ENCODE data around the gene PARL.
A peak's percentile ranks its signal among the peaks of the same experiment; 100 is the strongest.

The PARL gene, protein sequence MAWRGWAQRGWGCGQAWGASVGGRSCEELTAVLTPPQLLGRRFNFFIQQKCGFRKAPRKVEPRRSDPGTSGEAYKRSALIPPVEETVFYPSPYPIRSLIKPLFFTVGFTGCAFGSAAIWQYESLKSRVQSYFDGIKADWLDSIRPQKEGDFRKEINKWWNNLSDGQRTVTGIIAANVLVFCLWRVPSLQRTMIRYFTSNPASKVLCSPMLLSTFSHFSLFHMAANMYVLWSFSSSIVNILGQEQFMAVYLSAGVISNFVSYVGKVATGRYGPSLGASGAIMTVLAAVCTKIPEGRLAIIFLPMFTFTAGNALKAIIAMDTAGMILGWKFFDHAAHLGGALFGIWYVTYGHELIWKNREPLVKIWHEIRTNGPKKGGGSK

DNA sequence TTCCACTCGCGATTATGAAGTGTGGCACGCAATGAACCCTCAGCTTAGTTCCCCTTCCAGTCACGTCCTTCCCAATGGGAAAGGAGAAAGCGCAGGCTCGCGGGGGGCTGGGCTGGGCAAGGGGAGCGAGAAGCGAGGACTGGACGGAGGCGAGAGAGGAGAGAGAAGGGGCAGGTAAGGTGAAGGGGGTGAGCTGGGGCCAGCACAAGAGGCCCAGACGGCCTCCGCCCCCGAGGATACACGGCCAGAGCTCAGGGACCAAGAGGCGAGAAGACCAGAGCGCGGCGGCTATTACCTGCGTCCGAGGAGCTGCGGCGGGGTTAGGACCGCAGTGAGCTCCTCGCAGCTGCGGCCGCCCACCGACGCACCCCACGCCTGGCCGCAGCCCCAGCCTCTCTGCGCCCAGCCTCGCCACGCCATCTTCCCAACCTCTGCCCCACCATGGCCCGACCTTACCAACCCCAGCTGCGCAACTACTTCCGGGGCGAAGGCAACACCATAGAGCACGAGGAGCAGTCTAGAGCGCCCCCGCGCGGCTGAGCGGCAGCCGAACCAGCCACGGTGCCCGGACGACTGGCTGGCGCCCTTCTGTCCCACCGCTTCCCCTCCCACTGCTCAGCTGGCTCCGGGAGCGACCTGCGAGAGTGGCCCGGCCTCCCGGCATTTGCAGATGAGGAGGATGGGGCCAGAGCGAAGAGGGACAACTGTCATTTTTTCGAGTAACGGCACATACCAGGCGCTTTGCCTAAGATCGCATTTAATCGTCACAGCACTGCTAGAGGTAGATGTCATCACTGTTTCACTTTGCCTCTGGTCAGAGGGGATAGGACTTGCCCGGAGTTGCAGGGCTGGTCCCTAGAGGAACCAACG is at the start of gene PARL:
Gene PARL, minus strand, starts transcription at position 454 of the 870 bp plus-strand sequence. Its CDS starts 34 bp downstream, at position 420.
- peak; percentile 96 for DNase-seq (ENCODE audit: low spot score)

- DNase-seq (ENCODE audit: low spot score): no peak
Measured at GRCh38 chr3:183933160-183933559, 48.5 kb upstream of the PARL start.

DNA sequence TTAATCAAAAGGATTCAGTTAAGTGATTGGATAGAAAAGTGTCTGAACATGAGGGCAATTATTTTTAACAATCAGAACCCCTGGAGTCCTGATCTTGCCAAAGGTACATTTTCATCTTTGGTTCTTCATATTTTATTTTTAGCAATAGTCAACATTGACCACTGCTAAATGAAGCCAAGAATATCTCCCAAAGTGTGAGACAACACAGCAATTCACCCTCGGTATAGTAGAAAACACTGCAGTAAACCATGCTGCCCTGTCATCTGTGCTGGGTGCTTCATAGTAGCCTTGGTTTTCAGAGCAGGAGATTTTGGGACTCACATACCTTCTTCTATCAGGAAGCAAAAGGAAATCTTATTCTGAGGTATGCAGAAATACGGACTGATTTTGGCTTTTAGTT is 47.2 kb upstream of the PARL start:
- DNase-seq (ENCODE audit: low spot score): no peak

GRCh38 chr3:183930086-183930485 is 45.4 kb upstream of the PARL start:
- no peak for DNase-seq (ENCODE audit: low spot score)

DNA sequence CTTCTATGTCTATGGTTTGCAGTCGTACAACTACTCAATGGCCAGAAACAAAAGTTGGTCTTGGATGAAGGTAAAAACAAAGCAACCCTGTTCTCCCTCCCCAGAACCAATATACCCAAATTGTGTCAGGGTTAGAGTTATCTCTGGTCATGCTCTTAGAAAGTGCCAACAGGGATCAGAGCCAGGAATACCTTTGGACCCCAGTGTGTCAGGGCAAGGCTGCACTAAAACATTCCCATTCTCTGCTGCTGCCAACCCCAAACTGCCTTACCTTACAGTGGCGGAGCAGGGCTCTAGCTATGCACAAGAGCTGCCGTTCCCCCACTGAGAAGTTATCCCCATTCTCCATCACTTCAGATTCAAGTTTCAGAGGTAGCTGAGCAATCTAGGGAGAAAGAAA is 42.4 kb upstream of the PARL start:
- no peak for DNase-seq (ENCODE audit: low spot score)

- no peak for DNase-seq (ENCODE audit: low spot score)
Measured at GRCh38 chr3:183924956-183925355, 40.3 kb upstream of the PARL start.

DNA sequence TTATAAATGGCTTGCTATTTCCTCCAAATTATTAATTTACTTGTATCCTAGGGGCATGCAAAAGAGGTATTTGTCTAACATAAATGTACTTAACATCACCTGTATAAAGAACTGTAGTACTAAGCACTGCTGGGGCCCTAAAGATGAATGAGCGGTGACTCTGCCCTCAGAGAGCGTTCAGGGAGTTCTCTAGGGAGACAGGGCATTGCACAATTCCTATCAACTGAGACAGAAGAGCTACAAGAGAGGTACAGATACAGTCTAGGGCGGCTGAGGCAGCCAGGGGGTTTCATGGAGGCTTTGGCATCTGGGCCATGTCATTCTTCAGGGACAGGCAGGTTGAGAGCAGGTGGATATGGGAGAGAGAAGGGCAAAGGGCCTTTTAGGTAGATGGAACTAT is 39.9 kb upstream of the PARL start:
- DNase-seq (ENCODE audit: low spot score): no peak

- DNase-seq (ENCODE audit: low spot score): no peak
Measured at GRCh38 chr3:183922421-183922820, 37.7 kb upstream of the PARL start.

DNA sequence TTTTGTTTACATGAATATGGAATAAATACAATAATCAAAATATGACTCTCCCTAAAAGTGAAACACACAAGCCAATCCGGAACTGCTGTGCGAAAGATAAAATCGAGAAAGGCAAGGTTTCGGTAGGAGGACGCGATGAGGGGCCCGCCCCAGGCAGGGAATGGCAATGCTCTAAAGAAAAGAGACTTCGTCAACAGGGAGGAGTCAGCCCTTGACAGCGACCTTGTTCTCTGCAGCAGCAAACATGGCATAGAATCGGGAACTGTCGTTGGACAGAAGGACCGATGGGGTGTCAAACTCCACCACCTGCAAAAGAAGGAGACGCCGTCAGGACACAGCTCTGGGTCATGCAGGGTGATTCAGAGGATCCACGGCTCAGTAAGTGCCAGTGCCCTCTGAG is 36.4 kb upstream of the PARL start:
- DNase-seq (ENCODE audit: low spot score): no peak

DNA sequence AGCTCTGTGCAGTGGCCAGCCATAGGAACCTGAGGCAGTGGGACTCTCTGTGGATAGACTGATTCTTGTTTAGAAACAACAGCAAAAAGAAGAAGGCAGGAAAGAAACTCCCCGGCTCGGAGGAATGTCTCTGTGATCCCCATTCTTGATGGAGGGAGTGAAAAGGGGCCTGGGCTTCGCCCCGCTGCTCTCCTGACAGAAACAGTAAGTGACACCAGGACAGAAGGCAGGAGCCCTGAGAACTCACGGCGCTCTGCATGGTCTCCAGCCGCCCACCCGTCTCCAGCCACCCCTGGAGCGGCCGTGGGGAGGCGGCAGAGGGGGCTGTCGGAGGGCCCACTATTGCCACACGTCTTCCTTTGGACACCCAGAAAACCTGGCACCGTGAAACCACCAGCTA is 35.7 kb upstream of the PARL start:
- DNase-seq (ENCODE audit: low spot score): no peak

- DNase-seq (ENCODE audit: low spot score): no peak
Measured at GRCh38 chr3:183918178-183918577, 33.5 kb upstream of the PARL start.

DNA sequence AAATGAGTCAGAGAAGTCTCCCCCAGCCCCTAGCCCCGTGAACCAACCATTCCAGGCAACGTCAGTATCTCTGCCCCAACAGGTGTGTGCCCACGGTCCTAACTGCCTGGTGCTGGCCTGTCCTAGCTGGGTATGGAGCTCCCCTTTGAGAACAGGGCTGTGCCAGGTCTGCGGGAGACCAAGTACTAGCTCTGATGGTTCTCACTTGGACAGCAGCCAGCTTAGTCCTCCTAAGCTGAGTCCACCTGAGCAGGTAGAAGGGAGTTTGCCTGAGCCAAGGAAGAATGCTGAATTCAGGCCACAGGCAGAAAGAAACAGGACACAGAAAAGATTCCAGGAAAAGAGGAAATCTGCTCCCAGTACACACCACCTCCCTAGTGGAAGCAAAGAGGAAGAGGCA is 33.1 kb upstream of the PARL start:
- DNase-seq (ENCODE audit: low spot score): no peak

DNA sequence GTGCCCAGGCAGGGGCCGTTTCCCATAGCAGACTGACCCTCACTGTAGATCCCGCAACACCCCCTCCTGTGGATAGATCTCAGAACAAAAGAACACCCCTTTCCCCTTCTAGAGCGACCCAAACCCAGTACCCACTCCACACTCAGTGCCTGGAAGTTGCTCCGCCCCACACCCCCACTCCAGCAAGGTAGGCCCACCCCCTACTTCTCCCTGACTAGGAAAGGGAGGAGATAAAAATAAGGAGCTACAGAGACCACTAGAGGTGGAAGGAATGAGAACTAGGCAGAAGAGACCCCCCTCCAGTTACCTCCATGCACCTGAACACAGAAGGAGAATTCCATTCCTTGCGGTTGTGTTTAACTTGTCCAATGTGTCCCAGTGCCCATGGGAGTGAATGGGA is 30.2 kb upstream of the PARL start:
- no peak for DNase-seq (ENCODE audit: low spot score)

GRCh38 chr3:183913580-183913920 is 28.9 kb upstream of the PARL start:
- DNase-seq (ENCODE audit: low spot score): no peak

- no peak for DNase-seq (ENCODE audit: low spot score)
Measured at GRCh38 chr3:183912895-183913579, 28.4 kb upstream of the PARL start.

GRCh38 chr3:183911763-183912506 is 27.3 kb upstream of the PARL start:
- DNase-seq (ENCODE audit: low spot score): no peak

DNA sequence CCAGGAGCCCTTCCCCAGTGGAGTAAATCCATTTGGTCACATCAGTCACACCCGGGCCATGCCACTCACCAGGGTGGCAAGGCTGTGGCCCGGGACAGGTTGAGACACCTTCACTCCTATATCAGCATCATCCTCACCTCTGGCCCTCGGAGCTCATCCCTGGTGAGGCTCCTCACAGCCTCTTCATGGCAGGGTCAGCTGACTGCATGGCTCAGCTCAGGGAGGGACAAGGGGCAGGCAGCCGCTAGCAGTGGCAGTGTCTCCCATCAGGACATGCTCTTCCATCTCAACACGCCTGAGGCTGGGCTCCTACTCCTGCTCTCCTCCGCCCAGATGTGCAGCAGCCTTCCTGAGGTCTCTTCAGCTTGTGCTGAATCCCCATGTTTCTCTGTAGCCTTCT is 26.4 kb upstream of the PARL start:
- DNase-seq (ENCODE audit: low spot score): no peak

DNA sequence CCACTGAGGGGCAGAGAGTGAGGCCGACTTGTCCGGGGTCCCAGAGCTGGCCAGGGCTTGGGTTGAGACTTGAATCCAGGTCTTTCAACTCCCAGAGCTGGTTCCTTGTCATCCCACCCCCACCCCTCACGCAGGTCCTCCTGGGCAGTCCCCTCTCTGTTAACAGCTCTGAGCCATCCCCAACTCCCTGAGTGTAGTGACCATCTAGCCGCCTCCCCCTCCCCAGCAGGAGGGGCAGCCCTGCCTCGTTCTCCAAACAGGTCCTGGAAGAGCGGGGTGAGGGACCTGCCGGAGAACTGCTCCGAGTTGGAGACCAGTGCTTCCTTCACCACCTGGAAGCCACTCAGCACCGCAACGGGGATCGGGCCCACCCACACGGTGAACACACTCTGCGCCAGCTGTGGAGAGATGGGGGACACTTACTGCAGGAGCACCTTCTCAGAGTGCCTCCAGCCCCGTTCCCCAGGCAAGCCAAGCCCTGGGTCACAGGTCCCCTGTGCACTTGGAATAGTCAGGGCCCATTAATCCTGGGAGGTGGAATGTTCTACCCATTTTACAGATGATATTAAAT is 24.4 kb upstream of the PARL start:
- no peak for DNase-seq (ENCODE audit: low spot score)

GRCh38 chr3:183907911-183908331 is 23.2 kb upstream of the PARL start:
- no peak for DNase-seq (ENCODE audit: low spot score)

GRCh38 chr3:183907176-183907575 is 22.5 kb upstream of the PARL start:
- DNase-seq (ENCODE audit: low spot score): no peak

- no peak for DNase-seq (ENCODE audit: low spot score)
Measured at GRCh38 chr3:183906234-183906921, 21.7 kb upstream of the PARL start.
